Mesothelial cell of epicardium (in vitro differentiated cells): ENCODE results near the gene CDK7. TPM values are rescaled to one million over a fixed set of nuclear protein-coding genes. Genes with fewer than 3 reads are reported as not detected.

ENCODE experiments used
- DNase-seq, 2 experiments: peaks; one replicate each; pipeline ENCODE4 v3.0.0; 2021; ENCODE audit warnings: low spot score in 2 of 2; ENCODE audit not compliant: unreplicated experiment in 2 of 2
- H3K27ac Mint-ChIP-seq: 2 replicates; pipeline ENCODE4 v1.8.0; 2021; ENCODE audit warnings: mixed read lengths
- H3K27me3 Mint-ChIP-seq: 2 replicates; pipeline ENCODE4 v1.8.0; 2021; ENCODE audit warnings: low read depth, mixed read lengths
- H3K36me3 Mint-ChIP-seq: 2 replicates; pipeline ENCODE4 v1.8.0; 2021; ENCODE audit warnings: mixed read lengths
- H3K4me1 Mint-ChIP-seq: 2 replicates; pipeline ENCODE4 v1.8.0; 2021; ENCODE audit warnings: mixed read lengths
- H3K4me3 Mint-ChIP-seq: 2 replicates; pipeline ENCODE4 v1.8.0; 2021; ENCODE audit warnings: mild to moderate bottlenecking, moderate library complexity, mixed read lengths
- H3K9me3 Mint-ChIP-seq: 2 replicates; pipeline ENCODE4 v1.8.0; 2021; ENCODE audit warnings: mixed read lengths
- total RNA-seq: library from RNA; stranded (reverse); gene quantifications from 3 replicates; pipeline ENCODE4 v1.2.1, GENCODE V29; 2021
- TF ChIP-seq, protein P1 (sequence below): fragments of 200-600 bp; sonication (generic); IDR thresholded peaks from one replicate; pipeline ENCODE4 v1.5.0; 2021; ENCODE audit warnings: antibody characterized with exemption; ENCODE audit not compliant: unreplicated experiment

CDK7 gene
- total RNA-seq, 1 donor from 2014 or later = 25.1 TPM

DNA sequence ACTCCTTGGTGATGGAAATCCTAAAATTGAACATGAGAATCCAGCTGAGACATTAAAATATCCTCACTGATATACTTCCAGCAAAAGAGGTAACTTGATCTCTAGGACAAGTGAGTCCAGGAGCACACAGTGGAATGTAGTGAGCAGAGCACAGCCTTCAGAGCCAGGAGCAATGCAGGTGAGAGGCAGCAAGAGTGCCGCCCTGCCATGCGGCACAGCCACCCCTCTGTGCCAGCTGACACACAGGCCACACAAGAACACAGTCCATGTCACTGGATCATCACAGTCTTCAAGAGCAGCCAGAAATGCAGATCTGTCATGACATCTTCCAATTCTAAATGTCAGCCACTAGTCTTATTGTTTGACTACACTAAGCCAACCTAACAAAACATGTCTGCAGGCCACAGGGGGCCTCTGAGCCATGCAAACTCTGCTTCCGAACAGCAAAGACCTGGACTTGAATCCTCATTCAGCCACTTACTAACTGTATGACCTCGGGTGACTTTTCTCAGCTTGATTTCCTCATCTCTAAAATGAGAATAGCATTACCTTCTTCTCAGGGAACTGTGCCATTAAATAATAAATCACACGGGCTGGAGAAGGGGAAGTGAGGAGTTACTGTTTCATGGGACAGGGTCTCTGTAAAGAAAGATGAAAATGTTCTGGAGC is 50.9 kb downstream of the CDK7 start:
- no peak overlapping the region for H3K27ac Mint-ChIP-seq

DNA sequence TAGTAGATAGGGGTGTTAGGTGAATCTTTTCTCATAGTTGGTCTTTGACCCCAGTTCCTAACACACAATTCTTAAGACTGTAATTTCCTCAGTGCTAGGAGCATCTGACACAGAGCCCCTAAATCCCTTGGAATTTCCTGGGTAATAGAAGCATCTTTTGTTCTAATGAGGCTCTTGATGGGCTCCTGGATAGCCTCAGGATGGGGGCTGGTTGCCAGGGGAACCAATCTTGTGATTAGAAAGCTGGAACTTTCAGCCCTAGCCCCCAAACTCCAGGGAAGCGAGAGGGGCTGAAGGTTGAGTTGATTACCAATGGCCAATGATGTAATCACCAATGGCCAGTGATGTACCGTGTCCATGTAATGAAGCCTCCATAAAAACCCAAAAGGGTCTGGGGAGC is 53.4 kb downstream of the CDK7 start:
- Mint-ChIP-seq H3K9me3 (no peaks in the 10 kb centered on the region), H3K4me1 (no peaks in the 10 kb centered on the region), H3K27ac (no peak overlapping the region), H3K36me3 (peaks cover 10% of the 10 kb centered on the region), H3K4me3 (no peak overlapping the region), H3K27me3 (no peaks in the 10 kb centered on the region)
- TF ChIP-seq, protein P1, sequence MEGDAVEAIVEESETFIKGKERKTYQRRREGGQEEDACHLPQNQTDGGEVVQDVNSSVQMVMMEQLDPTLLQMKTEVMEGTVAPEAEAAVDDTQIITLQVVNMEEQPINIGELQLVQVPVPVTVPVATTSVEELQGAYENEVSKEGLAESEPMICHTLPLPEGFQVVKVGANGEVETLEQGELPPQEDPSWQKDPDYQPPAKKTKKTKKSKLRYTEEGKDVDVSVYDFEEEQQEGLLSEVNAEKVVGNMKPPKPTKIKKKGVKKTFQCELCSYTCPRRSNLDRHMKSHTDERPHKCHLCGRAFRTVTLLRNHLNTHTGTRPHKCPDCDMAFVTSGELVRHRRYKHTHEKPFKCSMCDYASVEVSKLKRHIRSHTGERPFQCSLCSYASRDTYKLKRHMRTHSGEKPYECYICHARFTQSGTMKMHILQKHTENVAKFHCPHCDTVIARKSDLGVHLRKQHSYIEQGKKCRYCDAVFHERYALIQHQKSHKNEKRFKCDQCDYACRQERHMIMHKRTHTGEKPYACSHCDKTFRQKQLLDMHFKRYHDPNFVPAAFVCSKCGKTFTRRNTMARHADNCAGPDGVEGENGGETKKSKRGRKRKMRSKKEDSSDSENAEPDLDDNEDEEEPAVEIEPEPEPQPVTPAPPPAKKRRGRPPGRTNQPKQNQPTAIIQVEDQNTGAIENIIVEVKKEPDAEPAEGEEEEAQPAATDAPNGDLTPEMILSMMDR = no peak
- DNase-seq = no peak

More for the DNA sequence above, 50.9 kb downstream of the CDK7 start:
- Mint-ChIP-seq H3K36me3 (peaks cover 15% of the 10 kb centered on the region), H3K27me3 (no peaks in the 10 kb centered on the region), H3K4me3 (no peak overlapping the region), H3K9me3 (no peaks in the 10 kb centered on the region), H3K4me1 (no peaks in the 10 kb centered on the region)
- DNase-seq = no peak
- TF ChIP-seq, protein P1 = no peak

DNA sequence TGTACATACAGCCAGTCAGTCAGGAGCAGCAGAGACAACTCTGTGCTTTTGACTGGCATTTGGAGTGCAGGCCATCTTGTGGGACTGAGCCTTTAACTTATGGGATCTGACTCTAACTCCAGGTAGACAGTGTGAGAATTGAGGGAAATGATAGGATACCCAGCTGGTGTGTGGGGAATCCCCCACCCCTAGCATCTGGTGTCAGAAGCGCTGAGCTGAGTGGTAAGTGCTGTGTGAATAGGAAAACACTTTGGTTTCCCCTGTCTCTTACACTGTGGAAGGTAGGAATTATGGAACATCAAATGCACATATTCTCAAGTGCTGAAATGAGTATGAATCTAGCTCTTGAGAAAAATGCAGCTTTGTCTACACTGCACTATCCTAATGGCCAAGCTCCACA is 54.0 kb downstream of the CDK7 start:
- Mint-ChIP-seq H3K9me3 (no peaks in the 10 kb centered on the region), H3K27ac (no peak overlapping the region), H3K27me3 (no peaks in the 10 kb centered on the region), H3K4me3 (no peak overlapping the region), H3K4me1 (no peaks in the 10 kb centered on the region), H3K36me3 (peaks cover 10% of the 10 kb centered on the region)
- TF ChIP-seq, protein P1 = no peak
- no peak for DNase-seq

DNA sequence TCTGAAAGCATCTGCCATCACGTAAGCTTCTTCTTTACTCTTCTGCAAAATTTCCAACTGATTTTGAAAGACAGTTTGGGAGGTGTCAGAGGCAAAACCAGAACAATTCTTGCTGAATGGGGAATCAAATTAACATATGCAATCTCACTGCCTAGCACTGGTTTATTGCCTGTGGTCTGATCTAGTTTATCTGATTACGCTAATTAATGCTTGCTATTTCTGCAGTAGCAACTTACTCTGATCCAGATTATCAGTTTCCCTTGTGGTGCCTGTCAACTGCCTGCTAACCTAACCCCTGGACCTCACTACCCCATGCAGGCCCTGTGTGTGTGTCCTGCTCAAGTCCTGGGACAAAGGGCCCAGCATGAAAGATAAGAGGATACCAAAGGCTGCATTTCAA is 57.6 kb downstream of the CDK7 start:
- no peak for DNase-seq
- no peak overlapping the region for H3K4me3 Mint-ChIP-seq
- TF ChIP-seq, protein P1 = no peak
- H3K27ac Mint-ChIP-seq = no peak overlapping the region
- H3K27me3 Mint-ChIP-seq = no peaks in the 10 kb centered on the region
- H3K4me1 Mint-ChIP-seq = peaks cover 4% of the 10 kb centered on the region
- H3K36me3 Mint-ChIP-seq = peaks cover 2% of the 10 kb centered on the region
- H3K9me3 Mint-ChIP-seq = no peaks in the 10 kb centered on the region

DNA sequence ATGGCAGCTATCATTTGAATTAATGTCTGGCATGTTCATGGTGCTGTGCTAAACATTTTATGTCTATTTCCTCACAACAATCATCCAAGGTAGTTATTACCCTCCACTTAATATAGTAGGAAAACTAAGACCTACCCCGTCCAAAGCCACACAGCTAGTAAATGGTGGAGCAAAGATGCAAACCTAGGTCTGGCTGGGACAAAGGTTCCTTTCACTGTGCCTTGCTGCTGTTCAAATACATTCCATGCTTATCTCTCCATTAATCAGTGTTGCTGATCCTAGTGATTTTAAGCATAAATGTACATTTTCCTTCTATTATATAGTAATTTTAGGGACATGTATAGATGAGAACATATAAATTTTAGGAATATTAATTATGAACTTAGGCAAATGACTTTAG is 59.2 kb downstream of the CDK7 start:
- peaks cover 2% of the 10 kb centered on the region for H3K36me3 Mint-ChIP-seq
- DNase-seq = no peak
- H3K27me3 Mint-ChIP-seq = no peaks in the 10 kb centered on the region
- TF ChIP-seq, protein P1 = no peak
- H3K9me3 Mint-ChIP-seq = no peaks in the 10 kb centered on the region
- H3K4me1 Mint-ChIP-seq = peaks cover 4% of the 10 kb centered on the region
- H3K4me3 Mint-ChIP-seq = no peak overlapping the region
- no peak overlapping the region for H3K27ac Mint-ChIP-seq
